Kidney glomerular epithelial cell (primary cell): Measurements from ENCODE around the gene SMIM8.
"Not testable (repeated sequence)": the region's sequence is repeated elsewhere in the genome, so short reads cannot be mapped to it uniquely, and the experiment has no call there.

Source experiments
- DNase-seq: peaks from one replicate; lab custom pipeline; 2025; lab: John Stamatoyannopoulos, UW

Gene SMIM8, protein sequence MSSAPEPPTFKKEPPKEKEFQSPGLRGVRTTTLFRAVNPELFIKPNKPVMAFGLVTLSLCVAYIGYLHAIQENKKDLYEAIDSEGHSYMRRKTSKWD

DNA sequence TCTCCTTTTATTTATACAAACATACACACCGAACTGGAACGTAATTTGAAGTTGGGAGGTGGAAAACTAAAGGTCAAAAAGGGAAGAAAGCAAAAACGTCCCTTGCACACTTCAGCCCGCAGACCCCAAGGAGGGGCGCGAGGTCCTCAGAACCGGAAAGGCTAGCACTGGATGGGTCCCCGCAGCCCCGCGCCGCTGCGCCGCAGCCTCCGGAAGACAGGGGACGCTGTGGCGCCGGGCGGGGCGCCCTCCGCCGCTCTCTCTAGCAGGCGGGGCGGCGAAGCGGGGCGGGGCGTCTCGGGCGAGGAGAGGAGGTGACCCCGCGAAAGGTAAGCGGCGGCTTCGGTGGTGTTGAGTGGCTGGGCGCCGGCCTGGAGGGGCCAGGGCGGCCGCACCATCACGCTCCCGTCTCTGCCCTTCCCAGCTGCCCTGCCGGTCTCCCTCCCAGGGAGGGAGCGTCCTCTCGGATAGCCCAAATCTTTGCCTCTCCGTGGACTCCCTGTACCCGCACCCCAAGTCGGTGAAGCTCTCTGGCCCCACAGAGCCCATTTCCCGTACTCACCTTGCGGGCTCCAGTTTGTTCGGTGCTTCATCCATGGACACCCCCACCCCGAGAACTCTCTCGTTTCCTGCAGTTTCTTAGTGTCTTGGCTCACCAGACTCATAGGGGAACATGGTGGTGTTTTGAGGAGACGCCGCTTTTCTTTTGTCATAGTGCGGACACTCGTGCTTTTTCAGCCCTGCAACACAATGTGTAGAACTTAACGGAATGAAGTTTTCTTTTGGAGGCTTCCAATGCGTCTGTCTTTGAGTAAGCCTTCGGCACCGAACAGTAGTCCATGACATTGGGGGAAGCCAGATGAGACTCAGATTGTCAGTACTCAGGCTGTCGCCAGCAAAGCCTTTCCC is at the start of gene SMIM8:
SMIM8 (plus strand) TSS at position 285 of the 909 bp plus-strand sequence. CDS start 14,444 bp downstream, outside the sequence.
- peak; percentile 56 for DNase-seq

DNA sequence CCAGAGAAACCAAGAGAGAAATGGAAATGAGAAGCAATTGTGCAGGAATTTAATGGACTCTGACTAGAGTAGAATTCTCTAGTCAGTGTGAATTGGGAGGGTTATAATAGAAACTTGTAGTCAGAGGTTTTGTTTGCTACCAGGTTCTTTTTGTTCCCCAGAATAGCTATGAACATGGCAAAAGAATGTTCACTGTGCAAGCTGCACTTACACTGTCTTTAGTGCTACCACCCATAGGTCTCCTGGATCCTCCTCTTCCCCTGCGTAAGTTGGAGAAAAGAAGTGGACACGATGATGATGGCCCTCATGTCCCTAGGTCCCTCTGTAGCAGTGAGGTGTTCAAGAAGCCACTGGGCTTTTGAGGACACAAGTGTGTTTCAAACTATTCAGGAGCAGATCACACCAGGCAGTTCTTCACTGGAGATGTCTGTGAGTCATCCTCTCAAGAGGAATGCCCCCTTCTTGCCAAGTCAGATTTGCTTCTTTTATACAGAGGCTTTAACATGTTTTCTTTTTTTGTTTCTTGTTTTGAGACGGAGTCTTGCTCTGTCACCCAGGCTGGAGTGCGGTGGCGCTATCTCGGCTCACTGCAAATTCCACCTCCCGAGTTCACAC is 47.6 kb upstream of the SMIM8 start:
- DNase-seq: no peak

- no peak for DNase-seq
Measured at GRCh38 chr6:87276624-87277023, 45.8 kb upstream of the SMIM8 start.

DNA sequence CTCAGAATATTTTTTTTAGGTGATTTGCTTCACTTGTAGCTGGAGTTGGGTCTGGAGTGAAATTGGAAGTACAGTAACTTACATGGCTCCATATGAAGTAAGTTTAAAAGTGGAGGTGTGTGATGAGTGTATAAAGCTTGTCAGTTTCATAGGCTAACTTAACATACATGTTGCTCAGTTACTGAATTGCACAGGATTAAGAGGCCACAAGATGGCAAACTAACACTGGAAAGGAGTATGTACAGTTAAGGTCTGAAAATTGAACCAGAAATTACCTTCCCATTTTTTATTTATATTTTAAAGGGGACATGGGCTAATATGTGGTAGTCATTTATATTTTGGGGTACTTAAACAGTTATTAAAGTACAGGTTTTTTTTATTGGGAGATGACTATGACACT is 45.3 kb upstream of the SMIM8 start:
- DNase-seq: no peak

- no peak for DNase-seq
Measured at GRCh38 chr6:87279196-87279595, 43.2 kb upstream of the SMIM8 start.

GRCh38 chr6:87281426-87281825 is 41.0 kb upstream of the SMIM8 start:
- DNase-seq: no peak

GRCh38 chr6:87282743-87283142 is 39.6 kb upstream of the SMIM8 start:
- no peak for DNase-seq

DNA sequence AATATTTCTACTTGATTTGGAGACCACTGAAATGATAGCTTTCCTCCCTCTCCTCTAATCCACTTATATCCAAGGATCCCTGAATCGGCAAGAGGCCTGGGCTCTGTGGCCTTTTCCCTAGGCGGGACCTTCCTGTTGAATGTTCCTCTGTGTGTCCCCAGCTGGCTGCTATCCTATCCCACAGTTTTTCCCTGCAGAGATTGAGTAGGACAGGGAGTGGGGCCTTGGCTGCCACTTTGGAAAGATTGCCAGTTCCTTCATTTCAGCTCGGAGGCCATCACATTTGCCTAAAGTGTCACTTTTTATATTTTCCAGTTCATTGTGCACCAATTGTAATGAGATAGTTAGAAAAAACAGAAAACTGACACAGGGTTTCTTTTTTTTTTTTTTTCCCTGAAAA is 38.9 kb upstream of the SMIM8 start:
- DNase-seq: no peak

DNA sequence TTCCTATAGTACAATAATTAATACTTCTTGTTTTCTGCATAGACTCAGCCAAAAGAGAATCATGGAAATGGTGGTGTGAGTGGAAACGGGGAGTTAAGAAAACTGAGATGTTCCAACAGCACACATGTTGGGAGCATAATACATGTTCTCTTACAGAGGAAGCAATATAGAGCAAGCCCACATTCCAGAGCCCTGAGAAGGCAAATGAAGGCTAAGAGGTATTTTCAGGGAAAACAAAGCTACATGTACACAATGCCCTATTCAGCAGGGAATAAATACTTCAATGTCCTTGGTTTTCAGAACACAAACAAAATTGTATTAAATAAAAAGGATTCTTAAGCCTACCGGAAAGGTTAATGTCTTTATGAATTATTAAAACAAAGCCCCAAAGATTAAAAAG is 35.1 kb upstream of the SMIM8 start:
- no peak for DNase-seq

DNA sequence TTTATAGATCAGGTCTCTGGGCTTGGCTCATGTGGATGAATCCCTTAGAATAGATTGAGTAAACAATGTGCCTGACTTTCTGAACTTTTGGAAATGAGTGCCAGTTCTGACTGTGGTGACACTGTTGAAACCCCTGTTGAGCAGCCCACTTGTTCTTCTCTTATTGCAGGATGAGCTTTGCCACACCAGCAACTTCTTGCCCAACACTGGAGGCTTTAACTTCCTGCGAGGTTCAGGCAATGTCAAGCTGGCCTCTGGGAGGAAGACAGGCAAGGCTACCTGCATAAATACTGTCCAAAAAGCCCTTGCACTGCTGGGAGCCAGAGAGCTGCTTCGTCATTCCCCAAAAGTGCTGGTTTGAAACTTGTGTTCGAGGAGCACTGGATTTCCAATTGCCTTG is 32.8 kb upstream of the SMIM8 start:
- no peak for DNase-seq

GRCh38 chr6:87291883-87292282 is 30.5 kb upstream of the SMIM8 start:
- DNase-seq: no peak

DNA sequence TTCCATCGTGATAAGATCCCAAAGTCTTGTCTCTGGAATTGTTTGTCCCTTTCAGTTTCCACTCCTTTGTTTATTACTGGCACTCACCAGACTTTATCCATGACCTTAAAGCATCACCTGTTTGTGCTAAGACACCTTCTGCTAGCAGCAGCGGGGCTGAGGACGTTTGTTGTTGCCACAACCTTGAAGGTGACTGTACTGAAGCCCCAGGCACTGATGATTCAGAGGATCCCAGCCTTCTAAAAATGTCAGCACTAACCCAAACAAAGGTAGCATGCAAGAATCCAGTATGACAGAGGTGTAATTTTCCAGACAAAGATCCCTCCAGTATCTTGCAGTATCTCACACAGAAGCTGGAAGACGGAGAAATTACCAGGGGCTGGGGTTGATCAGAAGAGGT is 28.9 kb upstream of the SMIM8 start:
- DNase-seq: no peak

GRCh38 chr6:87297119-87297518 is 25.3 kb upstream of the SMIM8 start:
- DNase-seq: no peak

- DNase-seq: not testable (repeated sequence)
Measured at GRCh38 chr6:87301277-87301676, 21.1 kb upstream of the SMIM8 start.

DNA sequence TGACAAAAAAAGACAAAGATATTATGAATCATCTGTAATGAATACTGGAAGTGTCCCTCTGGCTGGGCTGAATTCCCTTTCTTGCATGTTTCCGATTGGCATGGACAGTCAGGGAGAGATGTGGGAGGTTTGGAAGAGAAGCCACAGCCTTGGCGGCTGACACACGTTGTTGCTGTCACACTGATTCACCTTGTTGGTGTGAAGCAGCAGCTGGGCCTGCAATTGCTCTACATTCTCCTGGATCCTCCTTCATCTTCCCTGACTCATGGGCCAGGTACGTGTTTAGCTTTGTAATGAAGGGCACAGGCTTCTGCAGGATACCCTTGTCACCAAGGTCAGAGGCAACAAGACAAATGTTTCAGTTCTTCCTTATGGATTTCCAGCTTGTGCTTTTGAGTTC is 13.4 kb upstream of the SMIM8 start:
- DNase-seq: peak; percentile 45

GRCh38 chr6:87312860-87313259 is 9.5 kb upstream of the SMIM8 start:
- no peak for DNase-seq

GRCh38 chr6:87315071-87315470 is 7.3 kb upstream of the SMIM8 start:
- DNase-seq: no peak

- no peak for DNase-seq
Measured at GRCh38 chr6:87319271-87319987, 3.0 kb upstream of the SMIM8 start.

- DNase-seq: not testable (repeated sequence)
Measured at GRCh38 chr6:87323880-87324279, 1.5 kb downstream of the SMIM8 start.

- DNase-seq: no peak
Measured at GRCh38 chr6:87330961-87331360, 8.6 kb downstream of the SMIM8 start.

GRCh38 chr6:87333033-87333432 is 10.6 kb downstream of the SMIM8 start:
- no peak for DNase-seq

DNA sequence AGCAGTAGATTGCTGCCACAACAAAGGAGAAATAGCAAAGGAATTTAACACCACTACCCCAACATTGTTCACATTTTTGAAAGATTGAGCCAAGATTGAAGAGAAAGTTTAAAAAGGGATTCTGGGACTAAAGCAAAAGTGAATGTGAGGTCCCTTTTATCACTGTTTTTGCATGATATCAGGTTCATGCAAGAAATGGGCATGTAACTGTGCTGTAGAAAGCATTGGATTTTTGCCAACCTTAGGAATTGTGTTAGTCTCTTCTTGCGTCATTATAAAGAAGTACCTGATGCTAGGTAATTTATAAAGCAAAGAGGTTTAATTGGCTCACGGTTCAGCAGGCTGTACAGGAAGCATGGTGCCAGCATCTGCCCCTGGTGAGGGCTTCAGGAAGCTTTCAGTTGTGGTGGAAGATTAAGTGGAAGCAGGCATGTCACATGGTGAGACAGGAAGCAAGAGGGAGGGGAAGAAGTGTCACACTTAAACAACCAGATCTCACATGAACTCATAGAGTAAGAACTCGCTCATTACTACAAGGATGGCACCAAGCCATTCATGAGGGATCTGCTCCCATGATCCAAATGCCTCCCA is 11.3 kb downstream of the SMIM8 start:
- no peak for DNase-seq
